HTERT RPE-1 (cell line): ENCODE results near the gene RHOB.
"Not testable (repeated sequence)": the region's sequence is repeated elsewhere in the genome, so short reads cannot be mapped to it uniquely, and the experiment has no call there.

ENCODE experiments used
- in situ Hi-C: fragments of 300-500 bp; cut with MboI; formaldehyde crosslinking; loops from 4 replicates; pipeline ENCODE4 v1.14.3; 2020; ENCODE audit warnings: low sequenced_read_pairs

Gene RHOB

DNA sequence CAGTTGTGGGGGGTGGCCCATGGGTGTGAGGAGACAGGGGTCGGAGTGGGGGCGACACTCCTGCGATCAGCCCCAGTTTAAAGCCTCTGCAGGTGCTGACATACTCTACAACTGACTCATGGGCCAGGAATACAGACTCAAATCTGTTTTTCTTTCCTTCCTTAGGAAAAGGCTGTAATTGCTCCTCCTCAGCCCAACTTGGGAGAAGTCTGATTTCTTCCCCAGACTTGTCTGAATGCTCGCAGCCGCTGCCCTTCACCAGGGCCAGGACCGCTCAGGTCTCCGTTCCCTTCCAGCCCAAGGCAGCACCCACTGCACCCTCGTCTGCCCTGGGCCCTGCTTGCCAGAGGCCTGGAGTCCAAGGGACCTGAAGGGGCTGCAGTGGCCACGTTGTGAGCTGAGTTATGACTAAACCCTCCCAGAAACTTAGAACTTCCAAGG is 41.3 kb downstream of the RHOB start:
- in situ Hi-C loops, result no loop called here

DNA sequence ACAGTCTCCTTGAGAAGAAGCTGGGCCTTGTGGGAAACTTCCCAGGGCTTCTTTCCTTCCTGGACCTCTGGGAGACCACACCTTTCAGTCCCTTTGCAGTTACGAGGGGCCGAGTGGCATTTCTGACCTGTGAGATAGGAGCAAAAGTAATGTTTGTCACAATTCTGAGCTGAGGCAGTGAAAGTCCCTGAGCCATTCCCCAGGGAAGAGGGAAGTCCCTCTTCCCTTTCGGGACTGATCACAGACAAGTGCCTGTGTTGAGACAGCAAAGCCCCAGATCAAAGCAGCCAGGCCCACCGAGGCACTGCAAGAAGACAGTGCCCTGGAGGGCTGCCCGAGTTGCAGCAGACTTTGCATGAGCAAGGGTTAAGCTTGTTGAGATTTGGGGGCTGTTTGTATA is 41.9 kb downstream of the RHOB start:
- in situ Hi-C loops, result no loop called here

DNA sequence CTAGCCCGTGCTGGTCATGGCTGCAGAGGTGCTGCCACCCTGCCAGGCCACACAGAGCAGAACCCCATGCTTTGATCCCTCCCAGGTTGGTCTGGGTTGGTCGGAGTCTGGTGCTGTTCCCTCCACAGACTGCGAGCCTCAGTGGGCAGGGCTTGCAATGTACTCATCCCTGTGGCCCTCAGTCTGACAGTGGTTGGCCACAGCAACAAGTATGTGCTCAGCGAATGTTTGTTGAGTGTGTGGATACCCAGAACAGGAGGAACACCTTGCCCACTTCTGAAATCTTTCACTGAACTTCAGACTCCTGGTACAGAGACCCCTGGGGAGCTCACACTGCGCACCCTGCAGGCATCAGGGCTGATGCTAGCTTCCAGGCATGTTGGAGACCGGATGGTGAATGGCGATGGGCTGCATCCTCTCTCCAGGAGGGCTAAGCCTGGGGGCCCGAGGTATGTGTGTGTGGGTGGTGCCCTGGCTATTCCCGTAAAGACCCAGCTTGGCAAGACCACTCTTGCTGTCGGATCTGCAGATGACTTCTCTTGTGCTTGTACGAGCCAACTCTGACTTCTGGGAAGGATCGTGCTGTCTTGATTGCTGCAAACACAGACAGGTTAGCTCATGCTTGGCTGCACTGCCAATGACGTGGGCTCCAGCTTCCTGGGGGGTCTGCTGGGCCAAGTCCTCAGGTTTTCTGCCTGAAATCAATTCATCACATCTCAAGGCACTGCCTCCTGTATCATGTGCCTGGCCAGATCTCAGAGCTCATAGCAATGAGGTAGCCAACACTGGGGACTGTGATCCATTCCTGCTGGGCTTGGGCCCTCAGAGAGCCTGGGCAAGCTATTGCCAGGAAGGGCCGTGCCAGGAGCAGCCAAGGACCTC is 43.7 kb downstream of the RHOB start:
- in situ Hi-C loops, result no loop called here

DNA sequence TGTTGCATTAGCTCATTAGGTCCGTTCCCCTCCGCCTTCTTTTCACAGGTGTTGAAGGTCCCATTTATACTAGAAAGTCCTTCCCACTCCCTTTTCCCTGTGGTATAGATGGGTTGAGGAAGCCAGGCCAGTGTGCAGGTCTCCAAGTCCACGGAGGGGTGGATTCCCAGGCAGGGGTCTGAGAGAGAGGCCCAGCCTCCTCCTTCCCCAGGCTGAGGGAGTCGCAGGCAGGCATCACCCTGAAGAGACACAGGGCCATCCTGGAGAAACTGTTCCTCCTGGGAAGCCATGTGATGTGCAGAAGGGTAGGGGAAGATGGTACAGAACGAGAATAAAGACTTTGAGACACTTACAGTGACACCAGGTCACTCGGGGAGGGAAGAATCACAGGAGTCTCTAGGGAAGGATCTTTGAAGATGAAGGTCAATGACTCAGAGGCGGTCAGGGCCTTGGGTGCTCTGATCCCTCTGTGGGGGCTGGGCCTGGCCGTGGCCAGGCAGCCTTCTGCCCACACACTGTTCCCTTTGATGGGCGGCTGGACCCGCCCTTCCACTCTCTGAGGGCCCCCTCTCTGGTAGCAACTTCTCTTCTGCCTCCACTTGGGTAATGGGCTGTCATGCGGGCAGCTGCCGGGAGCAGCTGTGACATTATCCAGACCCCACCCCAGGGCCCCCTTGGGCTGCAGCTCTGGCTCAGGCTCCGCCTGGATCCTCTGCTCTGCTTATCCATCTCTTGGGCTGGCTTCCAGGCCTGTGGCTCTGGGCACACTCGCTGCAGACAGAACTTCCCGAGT is 45.1 kb downstream of the RHOB start:
- in situ Hi-C loops, result no loop called here

DNA sequence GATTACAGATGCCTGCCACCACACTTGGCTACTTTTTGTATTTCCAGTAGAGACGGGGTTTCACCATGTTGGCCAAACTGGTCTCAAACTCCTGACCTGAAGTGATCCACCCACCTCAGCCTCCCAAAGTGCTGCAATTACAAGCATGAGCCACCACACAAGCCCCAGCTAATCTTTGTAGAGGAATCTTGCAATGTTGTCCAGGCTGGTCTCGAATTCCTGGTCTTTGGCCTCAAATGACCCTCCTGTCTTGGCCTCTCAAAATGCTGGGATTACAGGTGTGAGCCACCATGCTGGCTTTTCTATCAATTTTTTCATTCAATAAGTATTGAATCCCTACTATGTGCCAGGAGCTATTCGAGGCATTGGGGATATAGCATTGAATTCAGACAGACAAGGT is 46.2 kb downstream of the RHOB start:
- in situ Hi-C loops, result not testable (repeated sequence)

DNA sequence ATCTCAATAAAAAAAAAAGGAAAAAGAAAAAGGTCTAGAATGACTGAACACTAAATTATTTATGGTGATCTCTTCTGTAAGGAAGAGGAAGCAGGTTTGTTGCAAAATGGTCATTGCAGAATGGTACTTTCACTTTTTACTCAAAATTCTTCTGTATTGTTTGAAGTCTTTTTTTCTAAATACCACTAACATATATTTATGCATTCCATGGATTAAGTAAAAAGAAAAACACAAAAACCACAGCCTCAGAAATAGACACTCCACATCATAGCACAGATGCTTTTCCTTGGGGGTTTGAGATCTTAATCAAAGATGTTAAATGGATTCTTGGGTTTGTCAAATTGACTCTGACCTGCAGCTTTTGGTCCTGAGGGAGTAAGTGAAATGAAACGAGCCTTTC is 47.4 kb downstream of the RHOB start:
- in situ Hi-C loops, result no loop called here

DNA sequence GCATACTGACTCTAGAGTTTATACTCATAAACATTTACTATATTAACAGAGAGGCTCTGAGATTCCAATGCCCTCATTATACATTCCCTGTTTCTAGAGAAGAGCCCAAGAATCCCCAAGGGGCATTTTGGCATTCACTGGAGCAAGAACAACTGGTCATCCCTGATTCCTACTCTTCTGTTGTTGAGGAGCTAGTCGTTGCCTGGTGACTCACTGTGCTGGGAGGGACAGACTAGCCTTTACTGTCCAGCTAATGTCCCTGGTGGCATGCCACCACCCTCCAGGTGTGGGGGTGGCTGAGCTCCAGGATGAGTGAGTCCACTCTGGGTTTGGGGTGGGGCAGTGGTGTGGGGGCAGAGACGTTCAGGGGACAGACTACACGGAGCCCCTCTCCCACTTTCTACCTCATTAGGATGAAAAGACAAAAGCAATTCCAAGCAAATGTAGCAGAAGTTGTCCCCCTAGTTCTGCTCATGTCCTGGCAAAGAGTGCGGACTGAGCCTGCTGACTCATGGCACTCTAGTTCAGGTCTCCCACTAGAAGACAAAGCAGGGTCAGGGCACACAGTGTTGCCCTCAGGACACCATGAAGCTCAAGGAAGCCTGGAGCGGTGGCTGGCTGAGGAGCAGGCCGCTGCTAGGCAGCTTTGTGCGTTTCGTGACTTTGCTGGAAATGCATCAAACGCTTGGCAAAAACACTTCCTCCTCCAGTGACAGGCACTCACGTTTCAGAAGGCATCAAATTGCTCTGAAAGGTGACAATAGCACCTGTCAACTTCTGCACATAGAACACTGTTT is 49.4 kb downstream of the RHOB start:
- in situ Hi-C loops, result no loop called here

DNA sequence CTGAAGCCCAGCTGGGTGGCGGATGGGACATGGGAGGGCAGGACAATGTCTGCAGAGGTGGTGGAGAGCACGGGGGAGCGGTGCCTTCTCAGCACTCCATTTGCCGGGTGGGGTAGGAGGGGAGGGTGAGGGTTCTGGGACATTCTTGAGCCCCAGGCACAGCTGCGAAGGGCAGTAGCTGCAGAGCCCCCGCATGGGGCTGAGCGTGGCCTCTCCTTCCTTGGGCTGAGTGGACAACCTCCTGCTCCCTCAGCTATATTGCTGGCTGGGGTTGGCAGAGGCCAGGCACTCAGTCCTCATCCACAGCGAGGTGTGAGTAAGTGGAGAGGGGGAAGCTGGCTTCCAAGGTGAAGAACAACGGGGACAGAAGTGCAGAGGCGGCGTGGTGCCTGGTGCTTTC is 50.1 kb downstream of the RHOB start:
- in situ Hi-C loops, result no loop called here
